HEK293 (cell line): Measurements from ENCODE around the gene FAM149B1.
"Not testable (repeated sequence)": the region's sequence is repeated elsewhere in the genome, so short reads cannot be mapped to it uniquely, and the experiment has no call there.

Experiments used
- GLI2 ChIP-seq: fragments of 450-650 bp; formaldehyde crosslinking; IDR thresholded peaks from 2 replicates; pipeline ENCODE4; 2017; ENCODE audit warnings: missing biosample characterization, missing genetic modification characterization, low read depth, borderline replicate concordance
- MEIS1 ChIP-seq: sonication (generic); formaldehyde crosslinking; IDR thresholded peaks from 2 replicates; pipeline ENCODE4 v1.8.1; 2022; ENCODE audit warnings: missing genetic modification reagents, mild to moderate bottlenecking, borderline replicate concordance
- SETDB1 ChIP-seq: IDR thresholded peaks from one replicate; pipeline ENCODE4 v1.6.1; 2017; ENCODE audit warnings: mild to moderate bottlenecking, low read length, moderate library complexity, mixed read lengths; ENCODE audit not compliant: insufficient read length
- ZBTB21 ChIP-seq: fragments of 450-650 bp; formaldehyde crosslinking; IDR thresholded peaks from 2 replicates; pipeline ENCODE4 v1.5.1; 2017; ENCODE audit warnings: missing biosample characterization, missing genetic modification characterization
- ZBTB48 ChIP-seq: fragments of 450-650 bp; formaldehyde crosslinking; IDR thresholded peaks from 2 replicates; pipeline ENCODE4 v1.5.1; 2016; ENCODE audit warnings: missing biosample characterization, missing genetic modification characterization
- ZBTB8A ChIP-seq: fragments of 450-650 bp; formaldehyde crosslinking; IDR thresholded peaks from 2 replicates; pipeline ENCODE4 v1.5.1; 2016; ENCODE audit warnings: missing biosample characterization, missing genetic modification characterization
- ZNF114 ChIP-seq: fragments of 450-650 bp; formaldehyde crosslinking; IDR thresholded peaks from 2 replicates; pipeline ENCODE4 v1.5.0; 2017; ENCODE audit warnings: missing biosample characterization, missing genetic modification characterization
- ZNF24 ChIP-seq: fragments of 450-650 bp; formaldehyde crosslinking; IDR thresholded peaks from 2 replicates; pipeline ENCODE4 v1.5.1; 2016; ENCODE audit warnings: missing biosample characterization, missing genetic modification characterization
- ZNF335 ChIP-seq: fragments of 450-650 bp; formaldehyde crosslinking; conservative IDR thresholded peaks from 2 replicates; pipeline ENCODE4 v1.5.1; 2016; ENCODE audit warnings: missing biosample characterization, missing genetic modification characterization
- ZNF558 ChIP-seq: fragments of 450-650 bp; formaldehyde crosslinking; IDR thresholded peaks from 2 replicates; pipeline ENCODE4 v1.5.1; 2016; ENCODE audit warnings: missing biosample characterization, missing genetic modification characterization
- ZNF701 ChIP-seq: fragments of 450-650 bp; formaldehyde crosslinking; IDR thresholded peaks from 2 replicates; pipeline ENCODE4 v1.5.1; 2016; ENCODE audit warnings: missing biosample characterization, missing genetic modification characterization
- TF ChIP-seq, protein P1 (sequence below): fragments of 450-650 bp; formaldehyde crosslinking; IDR thresholded peaks from 2 replicates; pipeline ENCODE4 v1.5.1; 2016; ENCODE audit warnings: missing biosample characterization, missing genetic modification characterization
- TF ChIP-seq, protein P2 (sequence below): fragments of 450-650 bp; IDR thresholded peaks from 2 replicates; pipeline ENCODE4 v1.5.1; 2018; ENCODE audit warnings: missing biosample characterization, missing genetic modification characterization

DNA sequence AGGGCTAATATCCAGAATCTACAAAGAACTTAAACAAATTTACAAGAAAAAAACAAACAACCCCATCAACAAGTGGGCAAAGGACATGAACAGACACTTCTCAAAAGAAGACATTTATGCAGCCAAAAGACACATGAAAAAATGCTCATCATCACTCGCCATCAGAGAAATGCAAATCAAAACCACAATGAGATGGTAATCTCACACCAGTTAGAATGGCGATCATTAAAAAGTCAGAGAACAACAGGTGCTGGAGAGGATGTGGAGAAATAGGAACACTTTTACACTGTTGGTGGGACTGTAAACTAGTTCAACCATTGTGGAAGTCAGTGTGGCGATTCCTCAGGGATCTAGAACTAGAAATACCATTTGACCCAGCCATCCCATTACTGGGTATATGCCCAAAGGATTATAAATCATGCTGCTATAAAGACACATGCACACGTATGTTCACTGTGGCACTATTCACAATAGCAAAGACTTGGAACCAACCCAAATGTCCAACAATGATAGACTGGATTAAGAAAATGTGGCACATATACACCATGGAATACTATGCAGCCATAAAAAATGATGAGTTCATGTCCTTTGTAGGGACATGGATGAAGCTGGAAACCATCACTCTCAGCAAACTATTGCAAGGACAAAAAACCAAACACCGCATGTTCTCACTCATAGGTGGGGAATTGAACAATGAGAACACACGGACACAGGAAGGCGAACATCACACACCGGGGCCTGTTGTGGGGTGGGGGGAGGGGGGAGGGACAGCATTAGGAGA, 17.1 kb upstream of the FAM149B1 start:
- TF ChIP-seq, protein P1, sequence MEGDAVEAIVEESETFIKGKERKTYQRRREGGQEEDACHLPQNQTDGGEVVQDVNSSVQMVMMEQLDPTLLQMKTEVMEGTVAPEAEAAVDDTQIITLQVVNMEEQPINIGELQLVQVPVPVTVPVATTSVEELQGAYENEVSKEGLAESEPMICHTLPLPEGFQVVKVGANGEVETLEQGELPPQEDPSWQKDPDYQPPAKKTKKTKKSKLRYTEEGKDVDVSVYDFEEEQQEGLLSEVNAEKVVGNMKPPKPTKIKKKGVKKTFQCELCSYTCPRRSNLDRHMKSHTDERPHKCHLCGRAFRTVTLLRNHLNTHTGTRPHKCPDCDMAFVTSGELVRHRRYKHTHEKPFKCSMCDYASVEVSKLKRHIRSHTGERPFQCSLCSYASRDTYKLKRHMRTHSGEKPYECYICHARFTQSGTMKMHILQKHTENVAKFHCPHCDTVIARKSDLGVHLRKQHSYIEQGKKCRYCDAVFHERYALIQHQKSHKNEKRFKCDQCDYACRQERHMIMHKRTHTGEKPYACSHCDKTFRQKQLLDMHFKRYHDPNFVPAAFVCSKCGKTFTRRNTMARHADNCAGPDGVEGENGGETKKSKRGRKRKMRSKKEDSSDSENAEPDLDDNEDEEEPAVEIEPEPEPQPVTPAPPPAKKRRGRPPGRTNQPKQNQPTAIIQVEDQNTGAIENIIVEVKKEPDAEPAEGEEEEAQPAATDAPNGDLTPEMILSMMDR (tag by site-specific recombination) = not testable (repeated sequence)
- not testable (repeated sequence) for TF ChIP-seq ZNF335 (tag by site-specific recombination); MEIS1 (CRISPR knock-in tag); ZNF558; ZBTB48 (tag by site-specific recombination); ZNF24 (tag by site-specific recombination); ZBTB21 (tag by site-specific recombination); ZNF114 (tag by site-specific recombination); ZNF701 (tag by site-specific recombination); SETDB1; ZBTB8A; GLI2 (tag by site-specific recombination)
- TF ChIP-seq, protein P2, sequence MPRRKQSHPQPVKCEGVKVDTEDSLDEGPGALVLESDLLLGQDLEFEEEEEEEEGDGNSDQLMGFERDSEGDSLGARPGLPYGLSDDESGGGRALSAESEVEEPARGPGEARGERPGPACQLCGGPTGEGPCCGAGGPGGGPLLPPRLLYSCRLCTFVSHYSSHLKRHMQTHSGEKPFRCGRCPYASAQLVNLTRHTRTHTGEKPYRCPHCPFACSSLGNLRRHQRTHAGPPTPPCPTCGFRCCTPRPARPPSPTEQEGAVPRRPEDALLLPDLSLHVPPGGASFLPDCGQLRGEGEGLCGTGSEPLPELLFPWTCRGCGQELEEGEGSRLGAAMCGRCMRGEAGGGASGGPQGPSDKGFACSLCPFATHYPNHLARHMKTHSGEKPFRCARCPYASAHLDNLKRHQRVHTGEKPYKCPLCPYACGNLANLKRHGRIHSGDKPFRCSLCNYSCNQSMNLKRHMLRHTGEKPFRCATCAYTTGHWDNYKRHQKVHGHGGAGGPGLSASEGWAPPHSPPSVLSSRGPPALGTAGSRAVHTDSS (tag by site-specific recombination) = not testable (repeated sequence)
